HuH-7.5 (cell line): Measurements from ENCODE around the gene CLECL1.
"Not testable (repeated sequence)": the region's sequence is repeated elsewhere in the genome, so short reads cannot be mapped to it uniquely, and the experiment has no call there.

Experiments used
- DNase-seq: peaks from one replicate; pipeline ENCODE4 v3.0.0; 2011; ENCODE audit warnings: low spot score

The CLECL1 gene

DNA sequence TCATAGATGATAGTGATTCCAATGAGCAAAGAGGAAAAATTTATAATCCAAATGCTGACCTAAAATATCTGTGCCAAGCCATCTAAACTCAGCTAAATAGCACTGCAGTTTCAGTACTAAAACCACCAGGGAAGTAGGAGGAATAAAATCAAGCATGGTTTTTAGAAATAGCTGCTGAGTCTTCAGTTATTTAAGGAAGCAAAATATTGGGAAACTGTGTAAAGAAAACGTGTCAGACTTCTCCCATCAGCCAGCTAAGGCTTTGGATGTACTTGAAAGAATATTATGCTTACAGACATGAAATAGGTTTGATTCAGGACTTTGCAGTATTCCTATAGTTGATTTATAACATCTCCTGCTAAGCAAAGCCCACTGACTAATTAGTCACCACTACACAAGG lies 38.7 kb downstream of the CLECL1 start:
- DNase-seq: no peak

DNA sequence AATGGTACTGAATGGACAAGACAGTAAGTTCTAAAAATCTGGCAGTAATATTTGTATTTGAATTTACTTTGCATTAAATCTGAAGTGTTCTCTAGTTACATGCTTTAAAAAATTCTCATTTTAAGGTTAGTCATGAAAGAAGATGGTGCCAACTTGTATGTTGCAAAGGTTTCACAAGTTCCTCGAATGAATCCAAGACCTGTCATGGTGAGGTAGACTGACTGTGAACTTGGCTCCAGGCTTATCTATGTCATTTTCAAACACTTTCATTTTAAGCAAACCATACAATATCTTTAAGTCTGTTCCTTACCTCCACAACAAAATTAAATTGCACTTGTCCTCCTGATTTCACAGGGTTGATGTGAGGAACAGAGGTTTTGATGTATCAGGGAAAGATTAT lies 40.0 kb downstream of the CLECL1 start:
- DNase-seq: no peak

DNA sequence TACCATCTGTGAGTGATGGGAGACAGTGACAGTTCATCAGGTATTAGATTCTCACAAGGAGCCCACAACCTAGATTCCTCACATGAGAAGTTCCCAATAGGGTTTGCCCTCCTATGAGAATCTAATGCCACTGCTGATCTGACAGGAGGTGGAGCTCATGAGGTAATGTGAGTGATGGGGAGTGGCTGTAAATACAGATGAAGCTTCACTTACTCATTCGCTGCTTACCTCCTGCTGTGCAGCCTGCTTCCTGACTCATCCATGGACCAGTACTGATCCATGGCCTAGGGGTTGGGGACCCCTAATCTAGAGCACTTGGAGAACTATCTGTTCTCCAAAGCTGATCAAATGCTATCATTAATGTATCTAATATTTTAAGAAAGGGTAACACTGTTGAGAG lies 45.7 kb downstream of the CLECL1 start:
- DNase-seq: no peak

GRCh38 chr12:9685915-9686314 lies 47.0 kb downstream of the CLECL1 start:
- DNase-seq: no peak

GRCh38 chr12:9685366-9685765 lies 47.5 kb downstream of the CLECL1 start:
- not testable (repeated sequence) for DNase-seq

DNA sequence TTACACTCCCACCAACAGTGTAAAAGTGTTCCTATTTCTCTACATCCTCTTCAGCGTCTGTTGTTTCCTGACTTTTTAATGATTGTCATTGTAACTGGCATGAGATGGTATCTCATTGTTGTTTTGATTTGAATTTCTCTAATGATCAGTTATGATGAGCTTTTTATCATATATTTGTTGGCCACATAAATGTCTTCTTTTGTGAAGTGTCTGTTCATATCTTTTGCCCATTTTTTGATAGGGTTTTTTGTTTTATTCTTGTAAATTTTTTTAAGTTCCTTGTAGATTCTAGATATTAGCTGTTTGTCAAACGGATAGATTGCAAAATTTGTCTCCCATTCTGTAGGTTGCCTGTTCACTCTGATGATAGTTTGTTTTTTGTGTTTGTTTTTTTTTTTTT lies 49.9 kb downstream of the CLECL1 start:
- not testable (repeated sequence) for DNase-seq

DNA sequence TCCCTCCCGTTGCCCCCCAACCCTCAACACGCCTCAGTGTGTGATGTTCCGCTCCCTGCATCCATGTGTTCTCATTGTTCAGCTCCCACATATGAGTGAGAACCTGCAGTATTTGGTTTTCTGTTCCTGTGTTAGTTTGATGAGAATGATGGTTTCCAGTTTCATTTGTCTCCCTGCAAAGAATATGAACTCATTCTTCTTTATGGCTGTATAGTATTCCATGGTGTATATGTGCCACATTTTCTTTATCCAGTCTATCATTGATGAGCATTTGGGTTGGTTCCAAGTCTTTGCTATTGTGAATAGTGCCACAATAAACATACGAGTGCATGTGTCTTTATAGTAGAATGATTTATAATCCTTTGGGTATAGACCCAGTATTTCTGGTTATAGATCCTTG lies 50.4 kb downstream of the CLECL1 start:
- DNase-seq: not testable (repeated sequence)

GRCh38 chr12:9674226-9674590 lies 58.7 kb downstream of the CLECL1 start:
- DNase-seq: no peak

DNA sequence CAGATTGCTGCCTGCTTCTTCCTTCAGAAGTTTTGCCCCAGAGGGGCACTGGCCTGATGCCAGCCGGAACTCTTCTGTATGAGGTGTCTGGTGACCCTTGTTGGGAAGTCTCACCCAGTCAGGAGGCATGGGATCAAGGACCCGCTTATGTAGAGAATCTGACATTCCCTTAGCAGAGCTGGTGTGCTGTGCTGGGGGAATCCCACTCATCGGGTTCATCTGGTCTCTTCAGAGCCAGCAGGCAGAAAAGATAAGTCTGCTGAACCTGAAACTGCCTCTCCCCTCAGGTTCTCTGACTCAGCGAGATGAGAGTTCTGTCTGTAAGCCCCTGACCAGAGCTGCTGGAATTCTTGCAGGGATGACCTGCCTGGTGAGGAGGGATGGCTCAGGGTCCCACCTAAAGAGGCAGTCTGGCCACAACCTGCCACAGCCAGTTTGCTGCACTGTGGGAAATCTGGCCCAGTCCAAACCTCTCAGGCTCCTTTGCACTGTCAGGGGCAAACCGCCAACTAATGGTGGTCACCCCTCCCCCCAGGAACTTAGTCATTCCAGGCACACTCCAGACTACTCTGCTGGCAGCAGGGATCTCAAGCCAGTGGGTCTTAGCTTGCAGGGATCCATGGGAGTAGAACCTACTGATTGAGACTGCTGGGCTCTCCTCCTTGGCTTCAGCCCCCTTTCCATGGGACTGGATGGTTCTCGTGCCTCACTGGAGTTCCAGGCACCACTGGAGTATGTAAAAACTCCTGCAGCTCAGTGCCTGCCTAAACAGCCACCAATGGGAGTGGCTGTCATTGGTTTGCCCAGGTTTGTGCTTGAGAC lies 59.3 kb downstream of the CLECL1 start:
- DNase-seq: no peak
